ENCODE results near the gene VSTM4. TPM values are rescaled to one million over a fixed set of nuclear protein-coding genes. Genes with fewer than 3 reads are reported as not detected.

The VSTM4 gene
- total and polyA plus RNA-seq, 3 donors from 2014 or later: 25.6 to 35.8 (median 26.0) TPM

DNA sequence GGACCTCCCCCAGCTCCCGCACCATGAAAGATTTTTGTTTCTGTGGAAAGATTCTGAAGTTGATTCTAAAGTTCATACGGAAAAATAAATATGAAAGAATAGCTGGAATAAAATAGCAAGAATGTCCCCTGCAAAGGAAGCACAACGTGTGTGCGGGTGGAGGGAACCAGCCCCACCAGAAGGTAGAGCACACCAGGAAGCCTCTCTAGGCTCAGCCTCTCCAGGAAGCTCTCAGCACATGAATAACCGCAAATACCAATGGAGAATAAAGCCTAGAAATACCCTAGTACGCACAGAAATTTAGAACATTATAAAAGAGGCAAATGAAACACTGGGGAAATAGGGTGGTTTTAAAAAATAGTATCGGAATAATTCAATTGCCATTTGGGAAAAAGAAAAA is 43.1 kb upstream of the VSTM4 start:
- TF ChIP-seq POLR2A (IDR thresholded peaks at IDR 0.05): no peak
- TF ChIP-seq, protein P1, sequence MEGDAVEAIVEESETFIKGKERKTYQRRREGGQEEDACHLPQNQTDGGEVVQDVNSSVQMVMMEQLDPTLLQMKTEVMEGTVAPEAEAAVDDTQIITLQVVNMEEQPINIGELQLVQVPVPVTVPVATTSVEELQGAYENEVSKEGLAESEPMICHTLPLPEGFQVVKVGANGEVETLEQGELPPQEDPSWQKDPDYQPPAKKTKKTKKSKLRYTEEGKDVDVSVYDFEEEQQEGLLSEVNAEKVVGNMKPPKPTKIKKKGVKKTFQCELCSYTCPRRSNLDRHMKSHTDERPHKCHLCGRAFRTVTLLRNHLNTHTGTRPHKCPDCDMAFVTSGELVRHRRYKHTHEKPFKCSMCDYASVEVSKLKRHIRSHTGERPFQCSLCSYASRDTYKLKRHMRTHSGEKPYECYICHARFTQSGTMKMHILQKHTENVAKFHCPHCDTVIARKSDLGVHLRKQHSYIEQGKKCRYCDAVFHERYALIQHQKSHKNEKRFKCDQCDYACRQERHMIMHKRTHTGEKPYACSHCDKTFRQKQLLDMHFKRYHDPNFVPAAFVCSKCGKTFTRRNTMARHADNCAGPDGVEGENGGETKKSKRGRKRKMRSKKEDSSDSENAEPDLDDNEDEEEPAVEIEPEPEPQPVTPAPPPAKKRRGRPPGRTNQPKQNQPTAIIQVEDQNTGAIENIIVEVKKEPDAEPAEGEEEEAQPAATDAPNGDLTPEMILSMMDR (IDR thresholded peaks at IDR 0.05): no peak
- Histone ChIP-seq H3K36me3 (ENCODE audit: low read depth, missing control alignments) (no peaks in the 10 kb centered on the region), H3K4me1 (no peaks in the 10 kb centered on the region), H3K4me3 (no peak overlapping the region), H3K9me3 (no peaks in the 10 kb centered on the region), H3K27me3 (no peaks in the 10 kb centered on the region), H3K27ac (no peak overlapping the region)
- WGBS, 2 donors: 79 to 85% methylated on average over 7 of the region's 7 CpGs
- intact Hi-C loops (cut with DNase I; ENCODE audit: low total_unique reads): no loop called here
- DNase-seq: no peak

DNA sequence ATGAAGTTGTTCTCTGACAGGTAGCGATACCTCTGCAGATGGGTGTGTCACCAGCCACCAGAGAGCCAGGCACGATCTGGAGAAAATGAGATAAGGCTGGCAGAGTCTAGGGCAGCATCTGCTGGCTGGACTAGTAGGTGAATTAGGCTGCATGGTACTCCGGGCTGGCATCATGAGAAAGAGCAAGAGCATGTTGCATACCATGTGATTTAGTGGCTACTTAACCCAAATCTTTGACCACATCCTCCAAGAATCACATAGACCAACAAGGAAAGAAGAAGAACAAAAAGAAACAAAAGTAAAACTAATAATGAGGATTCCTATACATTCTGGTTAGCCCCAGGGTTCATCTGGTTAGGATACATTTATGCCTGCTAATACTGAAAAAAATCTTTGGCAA is 41.9 kb upstream of the VSTM4 start:
- Histone ChIP-seq H3K27me3 (no peaks in the 10 kb centered on the region), H3K27ac (no peak overlapping the region), H3K4me1 (no peaks in the 10 kb centered on the region), H3K9me3 (no peaks in the 10 kb centered on the region), H3K36me3 (ENCODE audit: low read depth, missing control alignments) (no peaks in the 10 kb centered on the region), H3K4me3 (no peak overlapping the region)
- TF ChIP-seq POLR2A (IDR thresholded peaks at IDR 0.05): no peak
- TF ChIP-seq, protein P1 (IDR thresholded peaks at IDR 0.05): no peak
- WGBS, 2 donors: 98 to 100% methylated on average over 2 to 3 of the region's 3 CpGs
- intact Hi-C loops (cut with DNase I; ENCODE audit: low total_unique reads): no loop called here
- DNase-seq: no peak

DNA sequence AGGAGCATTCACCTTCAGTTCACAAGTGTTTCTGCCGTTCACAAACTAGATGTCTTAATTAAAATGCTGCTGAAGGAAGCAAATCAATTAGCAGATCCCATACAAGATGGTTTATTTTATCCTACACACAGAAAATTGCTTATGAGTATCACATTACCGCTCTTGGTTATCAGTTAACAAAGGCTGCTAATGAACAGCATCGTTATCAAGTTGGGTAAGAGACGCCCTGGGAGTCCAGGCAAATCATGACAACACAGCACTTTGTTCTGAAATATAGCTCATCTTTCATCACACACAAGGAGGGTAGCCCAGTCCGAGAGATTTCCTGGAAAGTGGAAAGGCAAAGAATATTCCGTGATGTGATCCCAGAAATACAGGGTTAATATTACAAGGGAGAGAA is 39.3 kb upstream of the VSTM4 start:
- H3K4me3 ChIP-seq: no peak overlapping the region
- intact Hi-C loops (cut with DNase I; ENCODE audit: low total_unique reads): no loop called here
- H3K27ac ChIP-seq: no peak overlapping the region
- DNase-seq: no peak
- TF ChIP-seq, protein P1 (IDR thresholded peaks at IDR 0.05): no peak
- TF ChIP-seq POLR2A (IDR thresholded peaks at IDR 0.05): no peak
- no peaks in the 10 kb centered on the region for H3K4me1 ChIP-seq
- no peaks in the 10 kb centered on the region for H3K36me3 ChIP-seq (ENCODE audit: low read depth, missing control alignments)
- H3K9me3 ChIP-seq: no peaks in the 10 kb centered on the region
- no peaks in the 10 kb centered on the region for H3K27me3 ChIP-seq
- whole genome bisulfite sequencing, 2 donors: 67 to 84% methylated on average over 6 of the region's 6 CpGs

DNA sequence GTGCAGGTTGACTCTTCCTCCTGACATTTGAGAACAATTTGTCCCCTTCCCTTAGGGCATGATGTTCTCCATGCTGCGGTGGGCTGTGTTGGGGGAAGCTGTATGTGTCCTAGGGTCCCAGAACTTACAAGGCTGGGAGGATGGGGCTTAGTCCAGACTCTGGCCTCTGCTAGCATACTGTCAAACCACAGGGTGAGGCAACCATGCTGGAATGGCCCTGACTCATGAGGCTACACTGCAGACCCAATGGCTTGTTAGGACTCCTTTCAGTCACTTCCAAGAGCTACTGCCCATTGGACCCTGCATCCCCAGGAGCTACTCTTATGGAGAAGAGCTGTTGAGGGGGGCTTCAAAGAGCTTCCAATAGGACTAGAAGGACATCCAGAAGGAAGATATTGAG is 38.6 kb upstream of the VSTM4 start:
- no peak for DNase-seq
- WGBS, 2 donors: 90 to 100% methylated on average over 1 of the region's 1 CpG
- intact Hi-C loops (cut with DNase I; ENCODE audit: low total_unique reads): no loop called here

DNA sequence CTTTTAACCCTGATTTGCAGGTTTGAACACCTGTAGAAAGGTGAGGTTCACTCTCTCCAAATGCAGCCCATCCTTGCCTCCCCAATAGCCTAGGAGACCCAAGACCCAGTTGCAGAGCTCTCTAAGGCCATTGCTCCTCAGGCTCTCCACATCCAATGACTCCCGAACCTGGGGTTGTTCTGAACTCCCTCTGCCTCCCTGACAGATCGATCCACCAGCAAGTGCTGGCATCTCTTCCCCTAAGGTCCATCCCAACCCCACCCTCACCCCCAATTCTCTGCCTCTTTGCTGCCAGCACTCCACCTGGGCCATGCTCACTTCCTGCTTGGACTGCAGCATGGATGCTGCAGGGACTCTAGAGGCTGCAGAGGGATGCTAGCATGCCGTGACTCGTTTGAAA is 37.8 kb upstream of the VSTM4 start:
- DNase-seq: no peak
- intact Hi-C loops (cut with DNase I; ENCODE audit: low total_unique reads): no loop called here
- no peak for TF ChIP-seq POLR2A (IDR thresholded peaks at IDR 0.05)
- TF ChIP-seq, protein P1 (IDR thresholded peaks at IDR 0.05): no peak
- no peaks in the 10 kb centered on the region for H3K9me3 ChIP-seq
- no peaks in the 10 kb centered on the region for H3K4me1 ChIP-seq
- H3K4me3 ChIP-seq: no peak overlapping the region
- no peak overlapping the region for H3K27ac ChIP-seq
- WGBS, 2 donors: 65 to 83% methylated on average over 4 of the region's 4 CpGs
- H3K27me3 ChIP-seq: no peaks in the 10 kb centered on the region
- no peaks in the 10 kb centered on the region for H3K36me3 ChIP-seq (ENCODE audit: low read depth, missing control alignments)

More for the DNA sequence above, 38.6 kb upstream of the VSTM4 start:
- Histone ChIP-seq H3K27me3 (no peaks in the 10 kb centered on the region), H3K27ac (no peak overlapping the region), H3K4me1 (no peaks in the 10 kb centered on the region), H3K9me3 (no peaks in the 10 kb centered on the region), H3K4me3 (no peak overlapping the region), H3K36me3 (ENCODE audit: low read depth, missing control alignments) (no peaks in the 10 kb centered on the region)
- TF ChIP-seq, protein P1 (IDR thresholded peaks at IDR 0.05): no peak
- TF ChIP-seq POLR2A (IDR thresholded peaks at IDR 0.05): no peak

Data from testis (tissue), 3 donors.